ENCODE results near the gene SLX9.

DNA sequence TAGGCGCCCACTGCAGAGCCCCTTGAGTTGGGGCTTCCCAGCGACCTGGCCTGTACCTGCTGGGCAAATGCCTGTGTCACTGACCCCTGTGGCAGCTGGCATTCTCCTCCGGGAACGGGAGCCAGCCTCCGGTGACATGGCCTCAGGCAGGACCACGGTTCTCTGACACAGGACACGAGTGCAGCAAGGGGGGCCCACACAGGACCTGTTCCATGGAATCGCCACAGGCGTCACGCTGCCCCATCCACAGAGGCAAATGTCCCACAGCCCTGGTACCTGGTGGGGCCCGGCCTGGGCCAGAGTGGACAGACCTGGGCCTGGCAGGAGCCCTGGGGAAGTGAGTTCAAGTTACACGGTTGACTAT is 21.7 kb upstream of the SLX9 start:
- TF ChIP-seq, protein P1, sequence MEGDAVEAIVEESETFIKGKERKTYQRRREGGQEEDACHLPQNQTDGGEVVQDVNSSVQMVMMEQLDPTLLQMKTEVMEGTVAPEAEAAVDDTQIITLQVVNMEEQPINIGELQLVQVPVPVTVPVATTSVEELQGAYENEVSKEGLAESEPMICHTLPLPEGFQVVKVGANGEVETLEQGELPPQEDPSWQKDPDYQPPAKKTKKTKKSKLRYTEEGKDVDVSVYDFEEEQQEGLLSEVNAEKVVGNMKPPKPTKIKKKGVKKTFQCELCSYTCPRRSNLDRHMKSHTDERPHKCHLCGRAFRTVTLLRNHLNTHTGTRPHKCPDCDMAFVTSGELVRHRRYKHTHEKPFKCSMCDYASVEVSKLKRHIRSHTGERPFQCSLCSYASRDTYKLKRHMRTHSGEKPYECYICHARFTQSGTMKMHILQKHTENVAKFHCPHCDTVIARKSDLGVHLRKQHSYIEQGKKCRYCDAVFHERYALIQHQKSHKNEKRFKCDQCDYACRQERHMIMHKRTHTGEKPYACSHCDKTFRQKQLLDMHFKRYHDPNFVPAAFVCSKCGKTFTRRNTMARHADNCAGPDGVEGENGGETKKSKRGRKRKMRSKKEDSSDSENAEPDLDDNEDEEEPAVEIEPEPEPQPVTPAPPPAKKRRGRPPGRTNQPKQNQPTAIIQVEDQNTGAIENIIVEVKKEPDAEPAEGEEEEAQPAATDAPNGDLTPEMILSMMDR (IDR thresholded peaks at IDR 0.05; ENCODE audit: borderline replicate concordance, extremely low read depth, low read length, poor library complexity, severe bottlenecking), result no peak
- no peak for TF ChIP-seq EZH2 (IDR thresholded peaks at IDR 0.05; ENCODE audit: borderline replicate concordance, low read depth, low read length, severe bottlenecking)

All from DND-41 (cell line).